Measurements from ENCODE around the gene PCOLCE2. TPM values are rescaled to one million over a fixed set of nuclear protein-coding genes. Genes with fewer than 3 reads are reported as not detected.
"Not testable (repeated sequence)": the region's sequence is repeated elsewhere in the genome, so short reads cannot be mapped to it uniquely, and the experiment has no call there.

PCOLCE2 gene
- total RNA-seq, 1 donor from 2014 or later: 2.0 TPM

DNA sequence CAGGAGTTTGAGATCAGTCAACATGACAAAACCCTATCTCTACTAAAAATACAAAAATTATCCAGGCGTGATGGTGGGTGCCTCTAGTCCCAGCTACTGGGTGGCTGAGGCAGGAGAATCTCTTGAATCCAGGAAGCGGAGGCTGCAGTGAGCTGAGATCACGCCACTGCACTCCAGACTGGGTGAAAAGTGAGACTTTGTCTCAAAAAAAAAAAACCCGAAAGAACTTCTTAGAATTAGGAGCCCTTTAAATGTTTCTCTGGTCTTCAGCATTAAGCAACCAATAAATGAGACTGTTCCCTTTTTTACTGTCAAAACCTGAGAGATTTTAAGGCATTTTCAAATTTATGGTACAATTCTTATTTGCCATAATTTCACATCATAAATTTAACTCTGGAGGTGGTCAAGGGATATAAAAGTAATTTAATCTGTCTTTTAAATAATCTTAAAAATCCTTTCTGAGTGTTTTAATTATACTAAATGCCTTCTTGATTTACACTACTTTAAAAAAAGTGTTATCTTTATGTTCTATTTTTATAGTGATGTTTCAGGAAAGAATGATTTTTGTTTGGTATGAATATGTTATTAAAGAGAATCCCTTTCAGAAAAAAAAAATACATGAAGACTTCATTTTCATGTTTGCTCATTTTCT lies 10.1 kb downstream of the PCOLCE2 start:
- TF ChIP-seq, protein P1, sequence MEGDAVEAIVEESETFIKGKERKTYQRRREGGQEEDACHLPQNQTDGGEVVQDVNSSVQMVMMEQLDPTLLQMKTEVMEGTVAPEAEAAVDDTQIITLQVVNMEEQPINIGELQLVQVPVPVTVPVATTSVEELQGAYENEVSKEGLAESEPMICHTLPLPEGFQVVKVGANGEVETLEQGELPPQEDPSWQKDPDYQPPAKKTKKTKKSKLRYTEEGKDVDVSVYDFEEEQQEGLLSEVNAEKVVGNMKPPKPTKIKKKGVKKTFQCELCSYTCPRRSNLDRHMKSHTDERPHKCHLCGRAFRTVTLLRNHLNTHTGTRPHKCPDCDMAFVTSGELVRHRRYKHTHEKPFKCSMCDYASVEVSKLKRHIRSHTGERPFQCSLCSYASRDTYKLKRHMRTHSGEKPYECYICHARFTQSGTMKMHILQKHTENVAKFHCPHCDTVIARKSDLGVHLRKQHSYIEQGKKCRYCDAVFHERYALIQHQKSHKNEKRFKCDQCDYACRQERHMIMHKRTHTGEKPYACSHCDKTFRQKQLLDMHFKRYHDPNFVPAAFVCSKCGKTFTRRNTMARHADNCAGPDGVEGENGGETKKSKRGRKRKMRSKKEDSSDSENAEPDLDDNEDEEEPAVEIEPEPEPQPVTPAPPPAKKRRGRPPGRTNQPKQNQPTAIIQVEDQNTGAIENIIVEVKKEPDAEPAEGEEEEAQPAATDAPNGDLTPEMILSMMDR (IDR thresholded peaks at IDR 0.05; ENCODE audit: unreplicated experiment): no peak
- no peaks in the 10 kb centered on the region for H3K36me3 Mint-ChIP-seq (ENCODE audit: insufficient read depth)
- H3K27me3 Mint-ChIP-seq: no peaks in the 10 kb centered on the region
- no peak overlapping the region for H3K4me3 Mint-ChIP-seq (ENCODE audit: low read depth)
- no peaks in the 10 kb centered on the region for H3K4me1 Mint-ChIP-seq (ENCODE audit: low read depth)
- no peak for DNase-seq (ENCODE audit: low spot score, unreplicated experiment)
- H3K27ac Mint-ChIP-seq: no peak overlapping the region
- no peaks in the 10 kb centered on the region for H3K9me3 Mint-ChIP-seq (ENCODE audit: low read depth)

DNA sequence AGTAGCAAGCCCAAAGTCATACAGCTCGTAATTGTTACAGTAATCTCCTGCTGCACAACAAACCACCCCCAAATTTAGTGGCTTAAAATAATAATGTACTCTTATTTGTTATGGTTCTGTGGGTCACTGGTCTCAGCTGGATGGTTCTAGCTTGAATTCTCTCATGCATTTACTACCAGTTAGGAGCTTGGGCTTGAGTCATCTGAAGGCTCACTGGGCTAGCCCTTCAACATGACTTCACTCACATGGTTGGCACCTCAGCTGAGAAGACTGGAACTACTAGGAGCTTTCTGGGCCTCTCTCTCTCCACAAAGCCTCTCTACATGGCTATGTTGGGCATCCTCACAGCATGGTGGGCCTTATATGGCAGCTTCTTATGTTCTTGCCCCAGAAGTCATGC lies 12.5 kb downstream of the PCOLCE2 start:
- no peak overlapping the region for H3K4me3 Mint-ChIP-seq (ENCODE audit: low read depth)
- TF ChIP-seq, protein P1 (IDR thresholded peaks at IDR 0.05; ENCODE audit: unreplicated experiment): no peak
- no peaks in the 10 kb centered on the region for H3K4me1 Mint-ChIP-seq (ENCODE audit: low read depth)
- no peaks in the 10 kb centered on the region for H3K36me3 Mint-ChIP-seq (ENCODE audit: insufficient read depth)
- no peak for DNase-seq (ENCODE audit: low spot score, unreplicated experiment)
- H3K27ac Mint-ChIP-seq: no peak overlapping the region
- peaks cover 4% of the 10 kb centered on the region for H3K27me3 Mint-ChIP-seq
- H3K9me3 Mint-ChIP-seq (ENCODE audit: low read depth): no peaks in the 10 kb centered on the region

DNA sequence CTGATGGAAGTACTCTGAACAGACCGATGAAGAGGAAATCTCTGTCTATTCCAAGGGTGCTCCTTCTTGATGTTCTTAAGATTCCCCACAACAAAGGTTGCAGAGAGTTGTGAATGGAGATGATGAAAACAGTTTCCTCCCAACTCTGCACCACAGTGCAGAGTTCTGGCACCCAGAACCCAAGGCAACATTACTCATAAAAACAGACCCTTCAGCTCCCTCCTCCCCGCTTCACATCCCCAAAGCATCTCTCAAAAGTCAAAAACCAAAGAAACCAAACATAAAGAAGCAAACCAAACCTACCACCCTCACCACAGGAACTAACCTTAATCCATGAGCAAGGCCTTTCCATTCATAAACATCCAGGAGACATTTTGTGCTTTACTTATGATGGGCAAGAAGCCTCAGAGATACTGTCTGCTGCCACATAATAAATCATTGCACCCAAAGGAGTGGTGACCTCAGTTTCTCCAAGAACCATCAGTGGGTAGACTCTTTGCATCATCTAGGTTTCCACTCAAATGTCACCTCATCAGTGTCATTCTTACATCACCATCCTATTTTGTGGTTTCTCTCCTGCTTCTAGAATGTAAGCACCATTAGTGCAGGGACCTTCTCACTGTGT lies 13.2 kb downstream of the PCOLCE2 start:
- TF ChIP-seq, protein P1 (IDR thresholded peaks at IDR 0.05; ENCODE audit: unreplicated experiment): no peak
- no peak overlapping the region for H3K4me3 Mint-ChIP-seq (ENCODE audit: low read depth)

DNA sequence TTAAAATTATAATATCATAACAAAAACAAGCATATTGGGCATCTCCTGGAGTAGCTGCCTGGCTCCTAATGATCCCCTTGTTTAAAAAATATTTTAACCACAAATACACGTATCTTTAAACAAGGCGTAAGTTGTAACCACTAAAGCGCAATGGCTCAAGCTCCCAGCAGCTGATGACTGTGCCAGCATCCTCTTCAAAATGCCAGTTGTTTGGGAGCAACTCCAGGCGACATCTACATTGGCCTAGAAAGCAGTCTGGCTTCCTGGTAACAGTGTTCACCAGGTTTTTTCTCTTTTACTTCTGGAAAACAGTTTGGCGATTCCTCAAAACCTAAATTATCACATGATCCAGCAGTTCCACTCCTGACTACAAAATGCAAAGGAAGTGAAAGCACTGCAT lies 13.8 kb downstream of the PCOLCE2 start:
- Mint-ChIP-seq H3K4me3 (ENCODE audit: low read depth) (no peak overlapping the region), H3K27ac (no peak overlapping the region), H3K27me3 (peaks cover 4% of the 10 kb centered on the region), H3K4me1 (ENCODE audit: low read depth) (no peaks in the 10 kb centered on the region), H3K36me3 (ENCODE audit: insufficient read depth) (no peaks in the 10 kb centered on the region), H3K9me3 (ENCODE audit: low read depth) (no peaks in the 10 kb centered on the region)
- TF ChIP-seq, protein P1 (IDR thresholded peaks at IDR 0.05; ENCODE audit: unreplicated experiment): no peak
- no peak for DNase-seq (ENCODE audit: low spot score, unreplicated experiment)

More for the DNA sequence above, 13.2 kb downstream of the PCOLCE2 start:
- Mint-ChIP-seq H3K36me3 (ENCODE audit: insufficient read depth) (no peaks in the 10 kb centered on the region), H3K4me1 (ENCODE audit: low read depth) (no peaks in the 10 kb centered on the region), H3K27ac (no peak overlapping the region), H3K9me3 (ENCODE audit: low read depth) (no peaks in the 10 kb centered on the region), H3K27me3 (peaks cover 4% of the 10 kb centered on the region)
- DNase-seq (ENCODE audit: low spot score, unreplicated experiment): no peak

DNA sequence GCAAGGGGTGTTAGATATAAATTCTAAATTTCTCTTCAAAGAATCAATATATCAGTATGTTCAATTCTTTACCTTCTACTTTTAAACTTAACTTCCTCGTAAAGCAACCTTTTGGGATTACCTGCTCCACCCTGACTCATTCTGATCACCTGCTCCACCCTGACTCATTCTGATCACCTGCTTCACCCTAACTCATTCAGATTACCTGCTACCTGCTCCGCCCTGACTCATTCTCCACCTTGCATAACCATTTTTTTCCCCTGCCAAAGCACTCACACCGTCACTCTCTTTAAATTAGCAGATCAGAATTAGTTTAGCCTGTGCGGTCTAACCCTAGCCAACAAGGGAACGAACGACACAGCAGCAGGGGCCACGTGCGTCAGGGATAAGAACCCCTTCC lies 20.5 kb downstream of the PCOLCE2 start:
- not testable (repeated sequence) for H3K27ac Mint-ChIP-seq

More for the DNA sequence above, 20.5 kb downstream of the PCOLCE2 start:
- not testable (repeated sequence) for H3K27me3 Mint-ChIP-seq; H3K36me3 Mint-ChIP-seq (ENCODE audit: insufficient read depth); H3K4me1 Mint-ChIP-seq (ENCODE audit: low read depth); H3K4me3 Mint-ChIP-seq (ENCODE audit: low read depth); DNase-seq (ENCODE audit: low spot score, unreplicated experiment); H3K9me3 Mint-ChIP-seq (ENCODE audit: low read depth)

All from progenitor cell of endocrine pancreas (in vitro differentiated cells).